IPS-20b (cell line): Measurements from ENCODE around the gene BTBD19.

Experiments
- H3K27ac ChIP-seq: one replicate; pipeline ENCODE4 v1.5.1; 2013; ENCODE audit warnings: low read length
- H3K27me3 ChIP-seq: 2 replicates; pipeline ENCODE4 v1.6.1; 2013; ENCODE audit warnings: mild to moderate bottlenecking, low read length, inconsistent platforms; ENCODE audit not compliant: insufficient read depth
- H3K36me3 ChIP-seq: 2 replicates; pipeline ENCODE4 v1.6.1; 2013; ENCODE audit warnings: low read depth, mild to moderate bottlenecking, inconsistent platforms, low read length, moderate library complexity; ENCODE audit not compliant: insufficient read depth
- H3K4me1 ChIP-seq: 2 replicates; pipeline ENCODE4 v1.6.1; 2013; ENCODE audit warnings: mild to moderate bottlenecking, control low read depth, inconsistent platforms, low read length, moderate library complexity; ENCODE audit not compliant: insufficient read depth
- H3K4me3 ChIP-seq: 2 replicates; pipeline ENCODE4 v1.5.1; 2013; ENCODE audit warnings: mild to moderate bottlenecking, low read length, inconsistent platforms
- H3K9ac ChIP-seq: 2 replicates; pipeline ENCODE4 v1.6.1; 2013; ENCODE audit warnings: low read depth, mild to moderate bottlenecking, inconsistent platforms, low read length, moderate library complexity
- H3K9me3 ChIP-seq: 2 replicates; pipeline ENCODE4 v1.6.1; 2013; ENCODE audit warnings: mild to moderate bottlenecking, low read depth, low read length, inconsistent platforms; ENCODE audit not compliant: insufficient read depth

Gene BTBD19

DNA sequence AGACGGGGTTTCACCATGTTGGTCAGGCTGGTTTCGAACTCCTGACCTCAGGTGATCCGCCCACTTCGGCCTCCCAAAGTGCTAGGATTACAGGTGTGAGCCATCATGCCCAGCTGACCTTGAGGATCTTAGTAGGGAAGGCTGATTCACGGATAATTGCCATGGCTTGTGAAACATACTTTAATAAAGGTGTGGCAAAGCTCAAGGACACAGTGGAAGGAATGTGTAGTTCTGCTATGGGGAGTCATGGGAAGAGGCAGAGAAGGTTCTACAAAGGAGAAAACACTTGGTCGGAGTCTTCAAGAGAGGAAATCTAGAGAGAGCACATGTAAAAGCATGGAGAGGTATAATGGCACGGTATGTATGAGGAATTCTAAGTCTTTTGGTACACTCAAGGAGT is 47.4 kb downstream of the BTBD19 start:
- H3K9me3 ChIP-seq, result no peaks in the 10 kb centered on the region
- no peak overlapping the region for H3K4me3 ChIP-seq
- no peaks in the 10 kb centered on the region for H3K27me3 ChIP-seq
- no peaks in the 10 kb centered on the region for H3K36me3 ChIP-seq
- H3K9ac ChIP-seq, result no peak overlapping the region
- no peaks in the 10 kb centered on the region for H3K4me1 ChIP-seq
- H3K27ac ChIP-seq, result no peak overlapping the region

DNA sequence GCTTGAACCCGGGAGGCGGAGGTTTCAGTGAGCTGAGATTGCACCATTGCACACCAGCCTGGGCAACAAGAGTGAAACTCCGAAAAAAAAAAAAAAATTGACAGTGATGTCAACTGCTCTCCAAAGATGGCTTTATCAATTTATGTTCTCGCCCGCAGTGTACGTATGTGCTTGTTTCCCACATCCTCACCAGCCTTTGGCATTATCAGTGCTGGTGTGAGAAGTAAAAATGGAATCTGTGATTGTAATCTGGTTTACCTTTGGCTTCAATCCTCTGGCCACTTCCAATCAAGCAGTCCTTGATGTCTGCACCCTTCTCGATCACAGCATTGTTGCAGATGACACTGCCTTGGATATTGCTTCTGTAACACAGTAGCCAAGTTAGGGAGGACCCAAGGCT is 49.1 kb downstream of the BTBD19 start:
- Histone ChIP-seq H3K36me3 (no peaks in the 10 kb centered on the region), H3K4me1 (no peaks in the 10 kb centered on the region)

DNA sequence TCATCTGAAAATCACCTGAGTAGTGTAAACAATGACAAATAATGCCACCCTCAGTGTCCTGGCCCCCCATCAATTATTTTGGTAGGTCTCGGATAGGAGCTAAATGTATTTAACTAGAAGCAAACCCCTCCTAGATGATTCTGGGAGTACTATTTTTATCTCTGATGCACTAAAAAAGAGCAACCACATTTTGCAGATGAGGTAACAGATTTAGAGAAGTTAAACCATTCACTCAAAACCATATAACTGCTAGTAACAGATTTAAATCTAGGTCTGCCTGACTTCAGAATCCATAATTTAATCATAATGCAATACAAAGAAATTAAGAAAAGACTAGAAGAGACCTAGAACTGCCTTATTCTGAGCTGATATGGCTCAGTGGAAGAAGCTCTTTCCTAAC is 52.0 kb downstream of the BTBD19 start:
- Histone ChIP-seq H3K9me3 (no peaks in the 10 kb centered on the region), H3K4me3 (no peak overlapping the region), H3K36me3 (no peaks in the 10 kb centered on the region), H3K27ac (no peak overlapping the region), H3K4me1 (no peaks in the 10 kb centered on the region), H3K9ac (no peak overlapping the region), H3K27me3 (no peaks in the 10 kb centered on the region)

More for the DNA sequence above, 49.1 kb downstream of the BTBD19 start:
- H3K27ac ChIP-seq, result no peak overlapping the region
- H3K4me3 ChIP-seq, result no peak overlapping the region
- H3K9ac ChIP-seq, result no peak overlapping the region
- H3K9me3 ChIP-seq, result no peaks in the 10 kb centered on the region
- H3K27me3 ChIP-seq, result no peaks in the 10 kb centered on the region

DNA sequence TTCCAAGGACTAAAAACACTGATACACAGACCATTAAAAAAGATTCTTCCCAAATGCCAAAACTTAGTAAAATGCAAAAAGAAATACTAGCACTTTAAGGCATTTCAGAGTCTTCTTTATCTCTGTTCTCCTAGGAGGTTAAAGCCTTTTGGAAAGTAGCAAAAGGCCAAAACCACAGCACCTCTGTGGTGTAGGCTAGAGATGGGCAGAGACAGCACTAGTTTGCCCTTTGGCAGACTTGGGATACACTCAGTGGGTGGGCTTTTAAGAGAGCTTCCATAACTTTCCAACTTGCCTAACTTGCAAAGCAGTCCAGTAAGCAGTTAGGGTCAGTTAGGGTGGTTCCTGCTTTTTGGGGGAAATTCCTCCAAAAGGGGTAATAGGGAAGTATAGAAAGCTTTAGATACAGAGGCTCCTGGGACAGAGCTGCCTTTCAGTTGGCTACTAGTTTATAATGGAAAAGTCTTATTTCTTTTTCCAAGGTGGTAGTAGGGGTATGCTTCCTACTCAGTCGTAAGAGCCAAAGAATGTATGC is 52.6 kb downstream of the BTBD19 start:
- Histone ChIP-seq H3K4me1 (no peaks in the 10 kb centered on the region), H3K4me3 (no peak overlapping the region), H3K27ac (no peak overlapping the region), H3K36me3 (no peaks in the 10 kb centered on the region), H3K9ac (no peak overlapping the region), H3K27me3 (no peaks in the 10 kb centered on the region), H3K9me3 (no peaks in the 10 kb centered on the region)

DNA sequence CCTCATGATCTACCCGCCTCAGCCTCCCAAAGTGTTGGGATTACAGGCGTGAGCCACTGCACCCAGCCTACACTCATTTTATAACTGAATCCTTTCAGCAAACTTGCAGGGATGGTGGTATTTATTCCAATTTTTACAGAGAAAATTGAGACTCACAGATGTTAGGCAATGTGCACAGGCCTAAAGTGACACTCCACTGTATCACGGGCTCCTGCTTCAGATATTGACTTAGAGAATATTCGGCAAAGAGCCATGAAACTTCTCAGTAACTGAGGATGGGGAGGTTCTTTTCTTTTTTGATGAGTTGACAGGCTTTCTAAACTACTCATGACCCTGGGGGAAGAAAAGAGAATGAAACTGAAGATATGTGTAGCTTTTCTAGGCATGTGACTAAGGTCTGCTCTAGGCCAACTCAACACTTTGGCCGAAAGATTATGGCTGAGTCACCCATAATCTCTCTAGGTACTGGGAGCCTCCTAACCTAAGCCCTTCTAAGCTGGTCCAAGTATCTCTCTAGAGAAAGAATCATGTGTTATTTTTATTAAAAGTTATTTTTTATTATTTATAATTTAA is 54.6 kb downstream of the BTBD19 start:
- no peak overlapping the region for H3K27ac ChIP-seq
- no peaks in the 10 kb centered on the region for H3K27me3 ChIP-seq
- no peaks in the 10 kb centered on the region for H3K36me3 ChIP-seq
- H3K9ac ChIP-seq, result no peak overlapping the region
- H3K9me3 ChIP-seq, result no peaks in the 10 kb centered on the region
- no peaks in the 10 kb centered on the region for H3K4me1 ChIP-seq
- H3K4me3 ChIP-seq, result no peak overlapping the region
